ENCODE data around the gene MAPK8.
A peak's percentile ranks its signal among the peaks of the same experiment; 100 is the strongest.
"Not testable (repeated sequence)": the region's sequence is repeated elsewhere in the genome, so short reads cannot be mapped to it uniquely, and the experiment has no call there.

Gene MAPK8

GRCh38 chr10:48336978-48337599 is 30.6 kb downstream of the MAPK8 start:
- no peak for DNase-seq (ENCODE audit: low read depth)

- DNase-seq (ENCODE audit: low read depth), result no peak
Observed at GRCh38 chr10:48340734-48341133, 34.3 kb downstream of the MAPK8 start.

GRCh38 chr10:48343106-48343505 is 36.6 kb downstream of the MAPK8 start:
- no peak for DNase-seq (ENCODE audit: low read depth)

- DNase-seq (ENCODE audit: low read depth), result no peak
Observed at GRCh38 chr10:48343921-48344598, 37.6 kb downstream of the MAPK8 start.

- not testable (repeated sequence) for DNase-seq (ENCODE audit: low read depth)
Observed at GRCh38 chr10:48346248-48346647, 39.8 kb downstream of the MAPK8 start.

- DNase-seq (ENCODE audit: low read depth), result not testable (repeated sequence)
Observed at GRCh38 chr10:48347539-48347938, 41.1 kb downstream of the MAPK8 start.

- not testable (repeated sequence) for DNase-seq (ENCODE audit: low read depth)
Observed at GRCh38 chr10:48347943-48348342, 41.5 kb downstream of the MAPK8 start.

GRCh38 chr10:48353246-48353645 is 46.8 kb downstream of the MAPK8 start:
- no peak for DNase-seq (ENCODE audit: low read depth)

- no peak for DNase-seq (ENCODE audit: low read depth)
Observed at GRCh38 chr10:48357631-48358030, 51.2 kb downstream of the MAPK8 start.

- no peak for DNase-seq (ENCODE audit: low read depth)
Observed at GRCh38 chr10:48358162-48358561, 51.7 kb downstream of the MAPK8 start.

- DNase-seq (ENCODE audit: low read depth), result no peak
Observed at GRCh38 chr10:48358838-48359237, 52.4 kb downstream of the MAPK8 start.

- no peak for DNase-seq (ENCODE audit: low read depth)
Observed at GRCh38 chr10:48361176-48361575, 54.7 kb downstream of the MAPK8 start.

- peak; percentile 14 for DNase-seq (ENCODE audit: low read depth)
Observed at GRCh38 chr10:48363617-48364355, 57.3 kb downstream of the MAPK8 start.

GRCh38 chr10:48364659-48365405 is 58.4 kb downstream of the MAPK8 start:
- DNase-seq (ENCODE audit: low read depth), result no peak

- DNase-seq (ENCODE audit: low read depth), result no peak
Observed at GRCh38 chr10:48365668-48366067, 59.2 kb downstream of the MAPK8 start.

- DNase-seq (ENCODE audit: low read depth), result no peak
Observed at GRCh38 chr10:48366261-48366660, 59.8 kb downstream of the MAPK8 start.

GRCh38 chr10:48369501-48369900 is 63.0 kb downstream of the MAPK8 start:
- no peak for DNase-seq (ENCODE audit: low read depth)

GRCh38 chr10:48377751-48378530 is 71.5 kb downstream of the MAPK8 start:
- DNase-seq (ENCODE audit: low read depth), result no peak

GRCh38 chr10:48378675-48379074 is 72.2 kb downstream of the MAPK8 start:
- DNase-seq (ENCODE audit: low read depth), result no peak

- DNase-seq (ENCODE audit: low read depth), result no peak
Observed at GRCh38 chr10:48381971-48382370, 75.5 kb downstream of the MAPK8 start.

GRCh38 chr10:48382982-48383381 is 76.5 kb downstream of the MAPK8 start:
- DNase-seq (ENCODE audit: low read depth), result no peak

- DNase-seq (ENCODE audit: low read depth), result no peak
Observed at GRCh38 chr10:48383393-48383792, 76.9 kb downstream of the MAPK8 start.

All from CMK (cell line).